HG03558 (cell line): ENCODE measurements around the gene DIAPH1.

ENCODE experiments used
- ATAC-seq: cut with Tn5 transposase; IDR thresholded peaks from one replicate; pipeline ENCODE4 v1.9.1; 2021; ENCODE audit warnings: moderate number of reproducible peaks; ENCODE audit not compliant: unreplicated experiment; ENCODE audit errors: extremely low read depth

DIAPH1 gene

DNA sequence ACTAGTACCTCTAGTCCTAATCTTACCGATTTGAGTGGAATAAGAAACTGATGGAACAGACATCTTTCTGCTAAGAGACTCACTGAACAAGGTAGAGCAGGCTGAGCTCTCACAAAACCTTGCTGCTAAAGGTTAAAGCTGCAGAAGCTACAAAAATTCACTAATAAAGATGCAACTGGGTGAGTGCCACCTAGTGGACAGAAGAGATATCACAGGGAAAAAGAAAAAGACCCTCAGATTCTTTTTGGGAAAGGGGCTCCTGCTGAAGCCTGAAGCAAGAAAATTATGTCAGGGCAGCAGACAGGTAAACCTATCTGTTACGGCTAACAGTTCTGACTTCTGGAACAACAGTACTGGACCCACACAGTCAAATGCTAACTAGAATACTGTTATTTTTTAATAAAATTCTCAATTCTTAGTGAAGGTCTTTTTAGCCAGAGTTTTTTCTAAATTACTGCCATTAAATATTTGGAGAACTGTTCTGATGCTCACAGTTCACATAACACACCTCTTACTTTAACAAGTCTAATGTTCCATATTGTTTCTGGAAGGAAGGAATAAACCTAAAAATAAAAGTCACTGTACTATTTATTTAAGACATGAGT lies 51.2 kb downstream of the DIAPH1 start:
- no peak for ATAC-seq

DNA sequence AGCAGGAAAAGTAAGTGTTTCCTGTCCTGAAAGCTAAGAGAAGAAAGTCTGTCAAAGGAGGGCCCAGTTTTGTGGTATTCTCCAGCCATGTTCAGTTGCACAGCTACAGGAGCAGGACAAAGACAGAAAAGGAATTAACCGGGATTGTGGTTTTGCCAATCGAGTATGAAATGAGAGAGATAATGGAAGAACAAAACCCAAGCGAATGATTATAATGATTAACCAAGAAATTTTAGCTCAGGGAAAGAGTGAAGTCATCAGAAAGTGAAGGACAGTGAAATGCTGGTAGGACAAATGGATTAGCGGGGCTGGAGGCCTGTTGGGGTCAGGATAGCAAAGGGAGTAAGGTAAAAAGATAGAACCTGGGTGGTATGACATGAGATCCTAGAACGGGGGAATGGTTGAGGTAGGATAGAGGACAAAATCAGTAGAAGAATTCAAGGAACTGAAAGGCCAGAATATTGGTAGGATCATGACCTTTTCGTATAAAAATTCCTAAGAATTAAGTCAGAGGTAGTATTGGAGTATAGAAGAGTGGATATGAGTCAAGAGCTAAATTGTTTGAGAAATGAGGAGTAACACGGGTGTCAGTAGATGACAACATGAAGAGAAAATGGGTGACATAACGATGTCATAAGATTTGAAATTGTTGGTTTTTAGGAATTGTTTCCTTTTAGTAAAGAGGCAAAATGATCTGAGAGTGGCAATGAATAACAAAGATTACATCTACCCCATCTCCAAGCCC lies 52.8 kb downstream of the DIAPH1 start:
- ATAC-seq = no peak

DNA sequence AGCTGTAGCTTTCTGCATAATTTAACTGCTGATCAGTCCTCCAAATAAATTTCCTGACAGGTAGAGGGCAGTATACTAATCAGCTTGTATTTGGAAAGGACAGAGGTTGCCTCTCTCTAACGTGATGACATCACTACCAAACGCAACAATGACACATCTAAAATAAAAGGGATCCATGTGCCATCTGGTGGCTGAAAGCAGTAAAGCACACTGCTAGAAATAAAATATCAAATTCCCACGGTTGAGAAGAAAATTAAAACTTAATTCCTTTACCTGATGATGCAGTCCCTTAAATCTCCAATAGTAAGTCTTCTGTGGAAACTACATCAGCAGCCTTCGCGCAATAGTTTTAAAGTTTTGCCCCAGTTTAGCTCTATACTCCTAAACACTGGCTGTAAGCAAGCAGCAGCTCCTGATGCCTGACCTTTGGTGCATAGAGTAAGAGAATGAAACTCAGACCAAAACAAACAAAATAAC lies 54.5 kb downstream of the DIAPH1 start:
- peak; percentile 94 for ATAC-seq

DNA sequence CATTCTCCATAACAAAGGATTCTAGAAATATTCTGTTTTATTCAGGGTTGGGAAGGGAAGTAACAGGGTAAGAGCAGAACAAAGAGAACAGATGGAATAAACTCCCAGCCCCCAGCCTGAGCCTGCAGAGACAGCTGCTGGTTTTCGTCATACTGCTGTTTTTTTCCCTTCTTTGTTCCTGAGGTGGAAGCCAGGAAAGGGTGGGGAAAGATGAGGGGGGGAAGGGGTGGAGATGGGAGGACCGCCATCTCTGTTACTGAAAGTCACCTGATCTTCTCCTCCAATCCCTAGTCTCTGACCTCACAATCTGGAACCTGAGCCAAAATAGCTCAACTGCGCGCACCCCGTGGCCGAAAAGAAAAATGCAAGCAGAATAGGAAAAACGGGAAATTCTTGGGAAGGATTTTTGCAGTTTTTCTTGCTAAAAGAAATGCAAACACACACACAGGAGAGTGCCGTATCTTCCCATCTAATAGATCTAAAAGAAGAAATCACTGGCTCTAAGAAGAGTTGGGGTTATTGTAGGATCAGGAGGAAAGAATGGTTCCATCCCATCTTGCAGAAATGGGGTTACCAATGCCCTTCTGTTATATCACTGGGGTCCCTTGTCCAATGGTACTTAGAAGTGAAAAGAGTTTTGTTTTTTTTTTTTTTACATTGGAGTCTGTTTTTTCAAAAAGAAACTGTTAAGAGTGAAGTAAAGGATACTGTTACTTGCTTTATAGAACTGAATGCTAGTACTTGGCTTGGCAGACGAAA lies 57.9 kb downstream of the DIAPH1 start:
- no peak for ATAC-seq

DNA sequence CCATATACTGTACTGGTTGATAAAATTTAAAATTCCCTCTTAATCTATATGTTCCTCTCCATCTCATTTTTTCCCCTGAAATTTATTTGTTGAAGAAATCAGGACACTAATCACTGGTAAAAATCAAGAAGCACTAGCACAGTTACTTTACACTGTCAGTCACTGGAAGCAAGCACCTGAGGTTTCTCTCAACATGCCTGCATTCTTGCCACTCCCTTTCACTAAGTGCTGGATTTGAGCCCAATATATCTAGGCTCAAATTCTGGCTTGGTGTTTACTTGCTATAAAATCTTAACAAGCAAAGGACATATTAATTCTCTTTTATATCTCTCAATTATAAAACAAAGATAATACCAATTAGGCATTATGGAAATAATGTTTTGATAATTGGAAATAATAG lies 58.6 kb downstream of the DIAPH1 start:
- no peak for ATAC-seq

DNA sequence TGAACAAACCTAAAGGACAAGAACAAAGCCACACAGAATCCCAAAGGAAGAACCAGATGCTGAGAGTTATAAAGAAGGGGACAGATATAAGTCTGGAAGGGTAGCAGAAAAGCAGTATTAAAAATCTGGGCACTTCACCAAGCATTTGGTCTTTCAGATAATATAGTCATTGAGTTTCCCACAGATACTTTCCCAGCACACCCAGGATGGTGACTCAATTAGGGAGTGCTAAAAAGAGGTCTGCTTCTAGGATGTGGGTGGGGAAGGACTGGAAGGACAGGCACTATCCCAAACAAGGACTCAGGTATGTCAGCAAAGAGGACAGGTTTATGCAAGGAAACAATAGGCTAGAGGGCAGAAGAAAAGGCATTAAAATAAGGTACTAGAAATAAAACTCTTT lies 59.3 kb downstream of the DIAPH1 start:
- ATAC-seq = no peak

DNA sequence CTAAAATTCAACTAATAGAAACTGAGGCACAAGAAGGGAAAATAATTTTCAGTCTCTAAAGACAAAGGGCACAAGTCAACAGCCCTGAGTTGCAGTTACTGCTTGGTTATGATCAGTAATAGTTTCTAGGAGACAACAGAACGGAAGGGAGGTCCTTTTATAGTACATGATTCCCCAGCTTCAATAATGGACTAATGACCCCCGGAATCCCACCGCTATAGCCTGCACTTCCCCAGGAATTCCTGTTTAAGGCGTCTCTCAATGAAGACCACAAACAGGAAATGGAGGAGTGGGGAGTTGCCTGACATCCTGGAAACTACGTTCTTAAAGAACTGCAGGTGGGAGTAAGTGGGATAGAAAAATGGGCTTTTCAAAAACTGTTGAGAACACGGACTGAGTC lies 60.6 kb downstream of the DIAPH1 start:
- ATAC-seq = no peak

DNA sequence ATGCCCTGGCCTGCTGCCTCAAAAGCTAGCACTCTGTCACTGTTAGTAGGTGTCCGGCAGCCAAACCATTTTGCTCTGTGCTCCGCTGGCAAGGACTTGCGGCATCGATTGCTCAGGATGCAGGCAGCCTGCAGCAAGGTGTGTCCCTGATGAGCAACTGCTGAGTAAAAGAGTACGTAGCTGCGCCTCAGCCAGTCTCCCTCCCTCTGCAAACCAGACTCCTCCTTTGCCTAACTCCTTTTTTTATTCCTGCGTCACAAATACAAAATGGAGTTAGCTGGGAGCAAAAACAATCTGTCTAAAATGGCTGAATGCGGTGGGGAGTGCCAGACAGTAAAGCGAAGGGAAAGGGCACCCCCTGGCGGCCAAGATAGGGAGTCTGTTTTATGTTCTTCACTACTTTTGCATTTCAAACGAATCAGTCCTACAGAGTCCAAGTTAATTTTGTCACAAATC lies 61.1 kb downstream of the DIAPH1 start:
- no peak for ATAC-seq

DNA sequence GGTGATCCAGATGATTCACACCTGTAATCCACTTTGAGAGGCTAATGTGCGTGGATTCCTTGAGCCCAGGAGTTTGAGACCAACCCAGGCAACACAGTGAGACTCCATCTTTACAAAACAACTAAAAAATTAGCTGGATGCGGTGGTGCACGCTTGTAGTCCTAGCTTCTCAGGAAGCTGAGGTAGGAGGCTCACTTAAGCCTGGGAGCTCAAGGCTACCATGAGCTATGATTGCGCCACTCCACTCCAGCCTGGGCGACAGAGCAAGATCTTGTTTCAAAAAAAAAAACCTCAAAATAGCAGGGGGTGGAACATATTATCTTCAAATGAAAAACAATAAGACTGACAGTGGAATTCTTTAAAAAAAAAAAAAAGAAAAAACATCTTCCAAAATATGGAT lies 70.9 kb downstream of the DIAPH1 start:
- no peak for ATAC-seq

DNA sequence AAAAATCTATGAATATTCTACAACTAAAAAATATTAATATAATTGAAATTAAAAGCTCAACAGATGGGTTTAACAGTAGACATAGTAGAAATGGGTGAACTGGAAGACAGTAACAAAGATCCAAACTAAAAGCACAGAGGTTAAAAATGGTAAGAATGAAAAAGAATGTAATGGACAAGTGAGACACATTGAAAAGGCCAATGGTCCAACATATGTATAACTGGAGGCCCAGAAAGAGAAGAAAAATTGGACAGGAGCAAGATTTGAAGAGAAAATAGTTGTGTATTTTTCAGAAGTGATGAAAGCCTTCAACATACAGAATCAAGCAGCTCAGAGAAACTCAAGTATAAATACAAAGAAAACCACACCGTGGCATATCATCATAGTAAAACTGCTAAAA lies 71.3 kb downstream of the DIAPH1 start:
- ATAC-seq = no peak

DNA sequence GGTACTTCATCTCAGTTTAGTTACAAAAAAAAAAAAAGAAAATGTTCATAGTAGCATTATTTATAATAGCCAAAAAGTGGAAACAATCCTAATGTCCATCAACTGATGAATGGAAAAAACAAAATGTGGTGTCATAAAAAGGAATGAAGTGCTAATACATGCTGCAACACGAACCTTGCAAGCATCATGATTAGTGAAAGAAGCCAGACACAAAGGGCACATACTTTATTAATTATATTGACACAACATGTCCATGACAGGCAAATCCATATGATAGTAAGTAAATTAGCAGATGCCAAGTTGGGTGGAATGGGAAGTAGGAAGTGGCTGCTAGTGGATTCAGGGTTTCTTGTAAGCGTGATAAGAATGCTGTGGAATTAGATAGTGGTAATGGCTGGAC lies 75.7 kb downstream of the DIAPH1 start:
- ATAC-seq = no peak

DNA sequence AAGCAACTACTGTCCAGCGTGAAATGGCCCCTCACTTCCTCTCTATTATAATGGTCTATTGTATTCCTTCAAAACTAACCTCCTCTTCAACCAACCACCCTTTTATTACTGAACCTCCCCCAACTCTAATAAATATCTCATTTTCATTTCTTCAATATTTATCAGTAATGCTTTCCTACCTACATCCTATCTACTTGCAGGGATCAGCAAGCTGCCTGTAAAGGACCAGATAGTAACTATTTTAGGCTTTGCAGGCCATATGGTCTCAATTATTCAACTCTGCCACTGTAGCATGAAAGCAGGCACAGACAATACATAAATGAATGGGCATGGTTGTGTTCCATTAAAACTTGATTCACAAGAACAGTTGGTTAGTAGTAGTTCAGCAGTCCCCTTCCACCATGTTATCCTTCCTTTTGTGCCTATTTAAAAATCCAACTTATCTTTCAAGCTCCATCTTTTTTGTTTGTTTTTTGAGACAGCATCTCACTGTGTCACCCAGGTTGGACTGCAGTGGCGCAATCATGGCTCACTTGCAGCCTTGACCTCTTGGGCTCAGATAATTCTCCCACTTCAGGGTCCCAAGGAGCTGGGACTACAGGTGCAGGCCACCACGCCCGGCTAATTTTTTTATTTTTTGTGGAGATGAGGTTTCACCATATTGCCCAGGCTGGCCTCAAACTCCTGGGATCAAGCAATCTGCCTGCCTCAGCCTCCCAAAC lies 84.1 kb downstream of the DIAPH1 start:
- no peak for ATAC-seq

DNA sequence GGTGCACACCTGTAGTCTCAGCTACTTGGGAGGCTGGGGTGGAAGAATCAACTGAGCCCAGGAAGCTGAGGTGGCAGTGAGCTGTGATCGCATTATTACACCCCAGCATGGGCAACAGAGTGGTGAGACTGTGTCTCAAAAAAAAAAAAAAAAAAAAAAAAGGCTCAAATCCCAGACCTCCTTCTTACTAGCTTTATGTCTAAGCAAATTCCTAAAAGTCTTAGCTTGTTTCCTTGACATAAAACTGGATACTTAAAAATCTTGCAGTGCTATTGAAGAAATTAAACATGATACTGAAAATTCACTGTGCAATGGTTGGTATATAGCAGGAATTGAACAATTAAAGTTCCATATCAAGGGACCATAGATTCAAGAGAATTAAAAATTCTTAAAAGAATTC lies 84.9 kb downstream of the DIAPH1 start:
- no peak for ATAC-seq

DNA sequence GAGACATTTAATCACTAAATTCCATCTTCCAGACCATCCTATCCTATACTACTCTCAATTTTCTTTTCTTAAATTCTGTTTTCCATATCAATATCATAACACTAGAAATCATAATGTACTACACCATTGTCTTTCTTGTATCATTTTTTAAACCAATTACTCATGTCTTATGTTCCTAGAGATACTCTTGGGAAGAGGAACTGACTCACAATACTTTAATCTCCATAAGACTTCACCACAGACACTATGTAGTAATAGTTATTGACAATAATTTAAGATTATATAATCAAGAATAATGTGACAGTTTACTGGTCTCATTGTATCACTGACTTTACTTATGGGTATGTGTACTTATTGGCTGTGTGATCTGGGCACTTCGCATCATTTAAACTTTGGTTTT lies 86.1 kb downstream of the DIAPH1 start:
- ATAC-seq = no peak

DNA sequence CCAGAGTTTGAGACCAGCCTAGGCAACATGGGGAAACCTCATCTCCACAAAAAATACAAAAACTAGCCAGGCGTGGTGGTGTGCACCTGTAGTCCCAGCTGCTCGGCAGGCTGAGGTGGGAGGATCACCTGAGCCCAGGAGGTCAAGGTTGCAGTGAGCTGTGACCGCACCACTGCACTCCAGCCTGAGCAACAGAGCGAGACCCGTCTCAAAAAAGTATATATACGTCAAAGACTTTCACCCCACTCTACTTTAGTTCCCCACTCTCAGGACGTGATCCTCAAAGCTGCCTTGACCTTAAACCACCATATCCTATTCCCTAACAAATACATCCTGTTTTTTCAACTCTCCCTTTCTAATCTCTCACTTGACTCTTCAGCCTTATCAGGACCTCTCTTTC lies 88.9 kb downstream of the DIAPH1 start:
- ATAC-seq = no peak

DNA sequence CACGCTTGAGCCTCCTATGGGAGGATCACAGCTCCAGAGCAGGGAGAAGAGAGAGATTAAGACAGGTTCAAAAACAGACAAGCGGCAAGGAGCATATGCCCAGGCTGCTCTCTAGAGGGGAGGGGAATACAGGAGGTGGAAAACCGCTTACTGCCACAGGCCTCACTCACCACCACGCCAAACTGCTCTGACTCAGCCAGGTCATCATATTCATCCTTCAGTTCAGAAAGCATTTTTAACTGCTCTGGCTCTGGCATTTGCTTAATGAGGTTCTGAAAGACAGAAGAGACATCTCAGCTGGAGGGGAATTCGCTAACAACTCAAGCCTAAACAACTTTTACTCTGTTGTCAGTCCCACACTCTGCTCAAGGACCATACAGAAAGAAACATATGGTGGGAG lies 89.8 kb downstream of the DIAPH1 start:
- ATAC-seq = no peak

DNA sequence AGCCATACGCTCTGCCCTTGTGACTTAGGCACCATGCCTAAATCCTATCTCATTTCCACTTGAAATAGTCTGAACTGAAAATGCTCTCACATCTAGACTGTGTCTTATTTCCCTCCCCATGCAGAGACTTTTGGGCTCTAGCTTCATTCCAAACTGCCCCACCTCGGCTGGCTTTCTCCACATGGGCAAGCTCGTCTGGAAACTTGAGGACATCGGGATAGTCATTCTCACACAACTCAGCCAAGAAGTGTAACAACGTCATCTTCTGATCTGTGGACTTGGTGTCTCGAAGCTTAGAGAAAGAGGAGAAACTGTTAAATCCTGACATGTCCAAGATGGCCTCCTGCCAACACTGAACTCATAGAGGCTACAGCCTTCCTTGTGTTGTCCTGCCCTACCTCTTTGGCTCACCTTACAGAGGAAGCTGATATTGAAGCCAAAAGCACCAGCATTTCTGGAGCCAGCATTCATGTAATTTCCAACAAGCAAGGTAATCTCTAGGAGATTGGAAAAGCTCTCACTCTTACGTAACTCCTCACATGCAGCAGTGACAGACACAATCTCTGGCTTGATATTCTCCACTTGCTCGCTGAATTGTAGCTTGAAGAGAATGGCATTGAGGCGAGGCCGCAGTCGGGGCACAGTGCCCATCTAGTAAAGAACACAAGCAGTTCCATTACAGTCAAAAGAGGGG lies 90.4 kb downstream of the DIAPH1 start:
- no peak for ATAC-seq

DNA sequence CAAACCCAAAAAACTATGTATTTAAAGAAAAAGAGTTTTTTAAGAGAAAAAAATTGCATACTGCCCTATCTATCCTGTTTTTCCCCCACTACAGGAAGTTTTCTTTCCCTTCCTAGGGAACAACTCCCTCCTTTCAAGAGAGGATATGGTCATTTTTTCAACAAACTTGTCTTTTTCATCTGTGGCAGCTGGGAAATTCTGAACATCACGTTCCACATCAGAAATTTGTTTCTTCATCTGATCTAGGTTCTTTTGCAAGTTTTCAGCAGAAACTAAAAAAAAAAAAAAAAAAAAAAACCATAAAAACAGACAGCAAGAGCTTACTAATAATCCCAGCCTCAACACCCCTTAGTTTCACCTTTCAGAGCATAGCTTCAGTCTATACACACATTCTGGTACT lies 91.4 kb downstream of the DIAPH1 start:
- ATAC-seq = no peak

DNA sequence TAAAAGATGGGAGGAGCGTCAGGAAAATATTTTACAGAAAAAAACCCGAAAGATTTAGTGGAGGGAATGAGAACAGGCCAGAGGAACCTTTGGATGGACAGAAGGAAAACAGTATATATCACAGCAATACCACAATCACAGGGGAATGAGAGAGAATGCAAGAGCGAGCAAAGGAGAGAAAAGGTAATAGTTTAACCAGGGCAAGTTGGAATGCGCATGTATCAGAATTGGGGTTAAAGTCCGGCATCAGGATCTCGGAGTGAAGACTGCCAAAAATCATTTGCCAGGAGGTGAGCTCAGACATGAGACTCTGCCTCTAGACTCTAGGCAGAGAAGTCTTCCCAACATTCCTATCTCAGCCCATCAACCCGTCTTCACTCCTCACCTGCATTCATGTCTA lies 93.1 kb downstream of the DIAPH1 start:
- ATAC-seq = no peak
